T-helper 1 cell (primary cell): Measurements from ENCODE around the gene DLX3.
"Not testable (repeated sequence)": the region's sequence is repeated elsewhere in the genome, so short reads cannot be mapped to it uniquely, and the experiment has no call there.

ENCODE experiments used
- DNase-seq, 5 donors: peaks; one replicate each; pipeline ENCODE4 v3.0.0-alpha.2; 2012 to 2020
- total RNA-seq, 4 donors: gene quantifications; one replicate each; lab custom pipeline; 2026; lab: John Stamatoyannopoulos, UW

DLX3 gene
- 0 to 0.12 (median 0.04) reads per million in 4 donors for total RNA-seq

DNA sequence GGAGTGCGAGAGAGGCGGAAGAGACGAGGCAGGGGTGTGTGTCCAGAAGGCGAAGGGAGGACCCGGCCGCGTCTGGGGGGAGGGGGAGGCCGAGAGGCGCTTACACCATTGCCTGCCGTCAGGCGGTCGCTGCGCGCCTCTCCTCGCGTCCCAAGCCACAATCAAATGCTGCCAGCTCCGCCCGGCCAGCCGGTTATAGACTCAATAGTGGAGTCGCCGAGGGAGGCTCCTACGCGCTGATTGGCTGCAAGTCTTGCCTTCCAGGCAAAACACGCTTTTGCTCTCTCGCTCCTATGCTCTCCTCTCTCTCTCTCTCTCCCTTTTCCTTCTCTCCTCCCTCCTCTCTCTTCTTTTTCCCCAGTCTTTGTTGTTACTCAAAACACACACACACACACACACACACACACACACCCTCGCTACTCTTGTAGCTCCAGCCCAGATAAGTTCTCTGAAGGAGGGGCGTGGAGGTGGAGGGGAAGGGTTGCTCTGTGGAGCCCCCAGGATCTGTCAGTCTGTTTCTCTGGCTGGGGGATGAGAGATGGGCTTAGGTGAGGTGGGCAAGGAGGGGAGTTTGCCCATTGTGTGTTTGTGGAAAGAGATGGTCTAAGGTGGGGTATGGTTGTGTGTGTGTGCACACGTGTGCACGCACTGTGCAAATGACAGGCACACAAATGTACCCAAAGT is at the start of gene DLX3:
Gene DLX3 (minus strand): TSS at position 170 of the 684 bp plus-strand sequence. CDS start 226 bp downstream, outside the sequence.
- no peak for DNase-seq

DNA sequence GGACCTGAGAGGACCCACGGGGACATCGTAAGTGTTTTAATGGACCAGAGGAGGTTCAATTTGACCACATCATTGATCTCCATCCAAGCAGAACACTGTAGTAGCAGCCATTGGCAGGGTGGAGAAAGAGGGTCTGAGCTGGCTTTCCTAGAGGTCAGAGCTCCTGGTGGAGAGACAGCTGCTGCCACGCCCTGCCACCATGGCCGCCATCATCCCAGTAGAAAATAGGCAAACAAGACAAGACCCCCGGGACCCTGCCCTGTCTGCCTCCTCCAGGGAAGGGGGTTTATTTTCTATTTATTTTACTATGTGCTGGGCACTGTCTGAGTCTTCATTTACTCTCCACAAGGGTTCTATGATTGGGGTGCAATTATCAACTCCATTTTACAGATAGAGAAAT is 49.5 kb upstream of the DLX3 start:
- no peak for DNase-seq

DNA sequence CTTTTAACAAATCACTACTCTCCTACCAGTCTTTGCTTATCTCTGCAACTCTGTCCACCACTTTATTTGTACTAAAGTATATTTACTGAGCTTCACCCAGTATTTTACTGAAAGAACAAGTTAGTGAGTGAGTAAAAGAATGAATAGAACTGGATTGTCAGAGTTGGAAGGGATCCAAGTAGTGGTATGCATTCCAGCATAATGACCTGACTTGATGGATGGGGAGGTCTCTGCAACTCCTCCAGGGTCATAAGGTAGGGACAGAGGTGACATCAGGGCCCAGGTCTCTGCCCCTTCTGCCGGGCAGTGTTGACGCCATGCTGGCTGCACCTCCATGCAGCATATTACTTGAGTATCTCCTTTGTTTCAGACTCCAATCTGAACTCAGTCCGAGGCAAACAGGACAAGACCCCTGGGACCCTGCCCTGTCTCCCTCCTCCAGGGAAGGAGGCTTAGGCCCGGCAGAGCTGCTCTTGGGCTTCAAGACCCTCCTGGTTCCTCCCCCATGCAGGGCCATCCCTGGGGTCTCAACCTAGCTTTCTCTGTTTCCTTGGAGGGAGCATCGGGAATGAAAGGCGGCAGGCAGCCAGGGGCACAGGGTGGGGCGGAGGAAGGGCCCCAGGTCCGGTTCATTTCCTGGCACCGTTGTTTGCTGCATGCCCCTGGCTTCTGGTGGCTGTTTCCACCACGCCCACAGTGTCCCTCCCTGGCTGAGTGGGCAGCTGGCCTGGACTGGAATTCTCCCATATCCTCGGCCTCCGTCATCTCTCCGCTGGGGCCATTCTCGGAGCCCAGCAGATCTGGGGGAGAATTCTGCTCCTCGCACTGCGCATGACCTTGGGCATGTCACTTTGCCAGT is 48.5 kb upstream of the DLX3 start:
- no peak for DNase-seq

DNA sequence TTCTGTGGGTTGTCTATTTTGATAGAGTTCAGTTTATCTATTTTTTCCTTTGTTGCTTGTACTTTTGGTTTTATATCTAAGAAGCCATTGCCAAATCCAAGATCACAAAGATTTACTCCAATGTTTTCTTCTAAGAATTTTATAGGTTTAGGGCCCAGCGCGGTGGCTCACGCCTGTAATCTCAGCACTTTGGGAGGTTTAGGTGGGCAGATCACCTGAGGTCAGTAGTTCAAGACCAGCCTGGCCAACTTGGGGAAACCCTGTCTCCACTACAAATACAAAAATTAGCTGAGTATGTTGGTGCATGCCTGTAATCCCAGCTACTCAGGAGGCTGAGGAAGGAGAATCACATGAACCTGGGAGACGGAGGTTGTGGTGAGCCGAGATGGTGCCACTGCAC is 47.2 kb upstream of the DLX3 start:
- DNase-seq = no peak

DNA sequence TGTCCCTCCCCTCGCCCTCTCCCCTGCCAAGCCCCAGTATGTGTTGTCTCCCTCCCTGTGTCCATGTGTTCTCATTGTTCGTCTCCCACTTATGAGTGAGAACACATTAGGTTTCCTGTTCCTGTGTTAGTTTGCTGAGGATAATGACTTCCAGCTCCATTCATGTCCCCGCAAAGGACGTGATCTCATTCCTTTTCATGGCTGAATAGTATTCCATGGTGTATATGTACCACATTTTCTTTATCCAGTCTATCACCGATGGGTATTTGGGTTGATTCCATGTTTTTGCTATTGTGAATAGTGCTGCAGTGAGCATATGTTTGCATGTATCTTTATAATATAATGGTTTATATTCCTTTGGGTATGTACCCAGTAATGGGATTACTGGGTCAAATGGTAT is 45.5 kb upstream of the DLX3 start:
- not testable (repeated sequence) for DNase-seq

DNA sequence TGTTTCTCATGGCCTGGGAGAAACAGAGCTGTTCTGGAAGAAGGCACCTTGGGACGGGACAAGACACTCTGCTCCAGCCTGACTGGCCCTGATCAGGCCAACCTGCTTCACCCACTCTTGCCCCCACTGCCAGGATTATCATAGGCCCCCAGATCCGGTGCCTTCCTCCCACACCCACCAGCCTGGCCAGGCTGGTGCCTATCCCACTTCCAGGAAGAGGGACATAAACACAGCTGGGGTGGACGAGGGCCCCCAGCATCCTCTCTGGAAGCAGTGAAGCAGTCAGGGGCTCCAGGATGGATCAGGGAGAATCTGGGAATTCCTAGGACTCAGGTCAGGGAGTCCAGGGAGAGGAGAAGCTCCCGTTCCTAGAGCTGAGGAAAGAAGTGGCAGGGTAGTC is 44.0 kb upstream of the DLX3 start:
- no peak for DNase-seq

DNA sequence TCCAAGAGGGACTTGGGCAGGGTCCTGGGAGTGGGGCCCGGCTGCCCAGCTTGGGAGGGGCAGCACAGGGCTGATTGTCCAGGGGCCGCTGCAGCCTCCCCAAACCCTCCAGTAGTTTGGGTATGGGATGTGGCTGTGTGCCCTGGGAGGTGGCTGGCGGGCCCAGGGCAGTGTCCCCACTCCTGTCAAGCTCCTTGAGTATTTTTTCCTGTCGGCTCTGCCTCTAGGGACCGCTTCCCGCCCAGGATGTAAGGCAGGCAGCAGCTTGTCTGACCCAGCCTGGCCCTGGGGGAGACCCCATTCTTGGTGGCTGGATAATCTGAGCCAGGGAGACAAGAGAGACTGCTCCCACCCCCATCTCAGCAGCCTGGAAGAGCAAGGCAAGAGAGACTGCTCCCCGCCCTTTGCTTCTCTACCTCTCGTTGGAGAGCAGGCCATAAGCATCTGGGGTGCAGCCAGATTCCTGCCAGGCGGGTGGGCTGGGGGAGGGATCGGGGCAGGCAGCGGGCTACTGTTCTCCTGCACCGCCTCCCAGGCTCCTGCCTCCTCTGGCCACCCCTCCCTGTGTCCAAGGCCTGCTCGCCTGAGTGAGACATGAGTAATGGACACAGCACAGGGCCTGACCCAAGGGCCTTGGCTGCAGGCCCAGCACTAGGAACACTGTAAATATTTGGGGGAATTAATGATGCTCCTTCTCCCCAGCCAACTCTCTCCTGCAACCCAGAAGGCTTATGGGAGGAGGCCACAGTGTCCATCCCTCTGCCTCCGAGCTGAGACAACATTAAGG is 42.5 kb upstream of the DLX3 start:
- no peak for DNase-seq

DNA sequence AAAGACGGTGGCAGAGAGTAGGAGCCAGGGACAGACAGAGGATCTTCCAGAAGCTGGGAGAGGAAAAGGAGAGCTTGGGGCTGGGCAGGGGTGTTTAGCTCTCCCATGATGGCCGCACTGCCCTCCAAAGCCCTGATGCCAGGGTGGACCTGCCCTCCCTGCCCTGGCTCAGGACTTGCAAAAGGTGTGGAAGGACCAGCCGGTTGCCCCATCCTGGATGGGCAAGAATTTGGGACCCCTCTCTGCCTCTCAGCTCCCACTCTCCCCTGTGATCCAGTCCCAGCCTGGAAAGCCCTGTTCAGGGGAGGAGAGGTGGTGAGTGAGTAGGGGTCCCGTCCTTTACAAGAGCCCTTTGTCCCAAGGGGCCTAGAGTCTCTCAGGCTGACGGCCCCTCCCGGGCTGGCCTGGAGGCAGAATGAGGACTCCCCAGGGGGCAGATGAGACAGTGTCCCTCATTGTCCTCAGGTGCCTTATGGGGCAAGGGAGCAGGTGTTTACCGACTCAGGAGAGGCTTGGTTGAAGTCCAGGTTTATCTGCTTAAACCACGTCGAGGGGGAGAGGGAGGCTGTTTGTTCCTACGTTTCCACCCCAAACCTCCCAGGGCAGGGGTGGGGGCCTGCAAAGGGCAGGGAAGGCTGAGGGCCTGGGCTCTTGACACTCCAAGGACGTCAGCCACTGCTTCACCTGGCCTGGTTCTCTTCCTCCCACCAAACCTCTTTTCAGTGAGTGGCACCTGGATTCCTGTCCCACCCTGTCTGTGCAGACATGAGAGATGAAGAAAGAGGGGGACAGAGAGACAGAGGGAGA is 41.6 kb upstream of the DLX3 start:
- DNase-seq = no peak

DNA sequence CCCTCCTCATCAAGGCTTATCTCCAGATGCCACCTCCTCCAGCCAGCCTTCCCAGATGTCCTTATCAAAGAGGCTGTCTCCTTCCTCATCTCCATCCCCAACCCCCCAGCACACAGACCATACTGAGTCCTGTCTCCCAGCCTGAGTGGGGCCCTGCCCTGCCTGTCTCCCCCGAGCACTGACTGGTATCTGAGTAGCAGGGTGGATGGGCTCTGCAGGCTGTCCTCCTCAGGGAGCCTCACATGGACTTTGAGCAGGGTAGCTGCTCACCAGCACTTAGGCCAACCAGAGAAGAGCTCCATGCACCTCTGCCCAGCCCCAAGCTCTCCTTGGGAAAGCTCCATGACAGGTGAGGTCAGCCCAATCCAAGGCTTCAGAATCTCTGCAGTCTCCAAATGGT is 40.9 kb upstream of the DLX3 start:
- no peak for DNase-seq

DNA sequence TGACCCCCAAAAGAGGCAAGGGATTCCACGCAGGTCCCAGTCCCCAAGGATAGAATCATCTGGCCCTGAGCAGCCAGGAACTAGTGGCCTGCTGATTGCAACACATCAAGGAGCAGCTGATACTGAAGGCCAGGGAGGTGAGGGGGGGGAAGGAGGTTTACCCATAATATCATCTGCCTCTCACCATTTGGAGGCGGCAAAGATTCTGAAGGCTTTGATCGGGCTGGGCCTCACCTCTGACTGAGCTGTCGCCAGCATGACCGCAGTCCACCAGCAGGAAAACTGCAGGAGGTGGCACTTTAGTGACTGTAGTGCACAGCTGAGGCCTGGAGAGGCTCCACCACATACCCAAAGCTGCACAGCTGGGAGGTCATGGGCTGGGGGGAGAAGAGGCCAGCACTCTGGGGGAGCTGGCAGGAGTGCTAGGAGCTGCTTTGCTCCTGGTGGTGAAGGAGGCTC is 40.4 kb upstream of the DLX3 start:
- no peak for DNase-seq

DNA sequence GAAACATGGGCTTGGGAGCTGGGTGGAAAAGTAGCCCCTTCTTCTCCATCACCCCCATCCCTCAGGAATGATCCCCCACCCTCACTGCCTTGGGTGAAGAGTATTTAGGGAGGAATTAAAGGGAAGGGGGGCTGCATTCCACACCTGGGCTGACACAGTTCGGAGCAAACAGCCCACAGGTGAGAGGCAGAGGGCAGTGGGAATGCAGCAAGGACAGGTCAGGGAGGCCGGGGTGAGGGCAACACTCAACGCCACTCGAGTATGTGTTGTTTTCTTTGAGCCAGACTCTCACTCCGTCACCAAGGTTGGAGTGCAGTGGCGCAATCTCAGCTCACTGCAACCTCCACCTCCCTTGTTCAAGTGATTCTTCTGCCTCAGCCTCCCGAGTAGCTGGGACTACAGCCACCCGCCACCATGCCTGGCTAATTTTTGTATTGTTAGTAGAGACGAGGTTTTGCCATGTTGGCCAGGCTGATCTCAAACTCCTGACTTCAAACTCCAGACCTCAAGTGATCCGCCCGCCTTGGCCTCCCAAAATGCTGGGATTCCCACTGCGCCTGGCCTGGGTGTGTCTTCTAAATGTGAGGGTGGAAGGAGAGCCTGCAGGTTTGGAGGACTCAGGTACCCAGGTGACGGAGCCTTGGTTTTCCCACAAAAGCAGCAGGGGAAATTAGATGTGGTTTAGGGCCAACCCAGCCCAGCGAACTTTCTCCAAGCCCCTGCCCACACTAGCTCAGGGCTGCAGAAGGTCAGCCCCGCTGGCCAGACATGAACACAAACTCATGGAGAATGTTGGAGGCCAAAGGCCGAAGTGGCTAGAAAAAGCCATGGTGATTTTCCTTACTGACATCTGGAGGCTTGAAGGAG is 39.7 kb upstream of the DLX3 start:
- DNase-seq = no peak

DNA sequence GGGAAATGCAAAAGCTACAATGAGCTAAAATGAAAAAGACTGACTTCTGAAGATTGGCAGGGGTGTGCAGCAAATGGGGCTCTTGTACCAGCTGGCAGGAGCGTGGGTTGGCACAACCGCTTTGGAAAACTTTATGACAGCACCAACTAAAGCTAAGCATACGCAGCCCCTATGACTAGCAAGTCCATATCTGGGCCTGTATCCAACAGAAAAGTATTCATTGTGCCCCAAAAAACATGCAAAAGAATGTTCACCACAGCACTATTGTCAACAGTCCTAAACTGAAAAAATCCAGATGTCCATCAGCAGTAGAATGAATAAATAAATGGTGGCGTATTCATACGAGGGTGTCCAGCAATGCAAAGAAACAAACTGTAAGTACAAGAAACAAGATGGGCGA is 38.3 kb upstream of the DLX3 start:
- DNase-seq = no peak

DNA sequence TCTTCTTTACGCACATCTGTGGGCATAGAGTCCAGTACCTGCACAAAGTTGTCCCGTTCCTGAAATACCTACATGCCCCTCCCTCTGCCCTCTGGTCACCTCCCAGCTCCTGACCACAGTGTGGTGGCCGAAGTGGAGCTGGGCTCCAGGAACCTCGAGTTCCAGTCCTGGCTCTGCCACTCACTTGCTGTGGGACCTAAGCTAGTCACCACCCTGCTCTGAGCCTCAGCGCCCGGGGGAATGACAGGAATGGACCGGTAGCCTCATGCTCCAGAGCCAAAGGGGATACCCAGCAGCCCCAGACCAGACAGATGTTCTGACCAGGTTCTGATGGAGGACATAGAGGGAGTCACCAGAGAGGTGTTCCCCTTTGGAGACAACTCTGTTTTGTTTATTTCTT is 34.2 kb upstream of the DLX3 start:
- DNase-seq = no peak

DNA sequence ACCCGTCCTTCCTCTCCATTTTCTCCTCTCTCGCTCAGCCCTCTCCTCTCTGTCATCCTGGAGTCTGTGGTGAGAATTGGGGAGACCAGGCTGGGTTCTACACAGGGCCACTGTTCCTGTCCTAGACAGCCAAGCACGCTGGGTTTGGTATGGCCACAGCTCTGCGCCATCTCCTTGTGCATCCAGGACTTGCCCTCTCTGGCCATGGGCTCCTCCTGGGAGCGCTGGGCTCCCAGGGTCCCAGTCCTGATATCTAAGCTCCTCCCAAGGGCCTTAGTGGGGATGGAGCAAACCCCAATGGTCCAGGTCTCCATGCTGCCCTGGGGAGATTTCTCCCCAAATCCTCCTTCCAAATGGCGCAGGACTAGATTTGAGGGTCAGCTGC is 33.7 kb upstream of the DLX3 start:
- DNase-seq = no peak

DNA sequence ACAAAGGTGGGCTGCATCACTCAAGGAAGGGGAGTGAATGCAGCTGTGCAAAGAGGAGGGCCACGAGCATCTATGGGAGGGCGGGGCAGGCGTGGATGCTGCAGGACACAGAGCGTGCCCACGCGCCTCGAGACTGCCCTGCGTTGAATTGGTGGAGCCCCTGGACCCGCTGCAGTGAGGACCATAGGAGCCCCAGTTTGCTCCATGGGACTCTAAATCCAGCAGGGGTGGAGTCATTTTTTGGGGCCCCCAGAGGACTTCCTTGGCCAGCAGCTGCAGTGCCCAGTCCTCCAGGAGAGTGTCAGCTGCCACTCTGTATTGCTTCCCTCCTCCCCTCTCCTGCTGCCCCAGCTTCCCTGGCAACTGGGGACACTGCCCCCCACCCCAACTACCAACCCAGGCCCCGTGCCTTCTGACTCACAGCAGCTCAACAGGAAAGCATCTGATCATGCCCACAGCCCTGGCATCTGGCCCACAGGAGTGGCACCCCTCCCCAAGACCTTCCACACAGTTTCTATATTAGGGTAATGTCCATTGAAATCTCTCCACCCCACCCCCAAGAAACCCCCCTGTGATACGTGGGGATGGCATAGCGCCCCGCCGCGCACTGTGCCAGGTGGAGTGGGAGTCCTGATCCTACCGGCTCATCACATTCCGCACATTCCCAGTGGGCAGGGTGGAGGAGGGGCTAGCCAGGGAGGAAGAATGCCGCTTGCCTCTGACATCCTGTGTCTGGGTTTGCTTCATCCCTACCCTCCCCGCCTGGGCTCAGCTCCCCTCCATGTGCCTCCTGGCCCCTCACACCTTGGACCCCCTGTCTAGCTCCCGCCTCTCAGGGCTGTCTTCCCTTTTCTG is 33.1 kb upstream of the DLX3 start:
- no peak for DNase-seq

DNA sequence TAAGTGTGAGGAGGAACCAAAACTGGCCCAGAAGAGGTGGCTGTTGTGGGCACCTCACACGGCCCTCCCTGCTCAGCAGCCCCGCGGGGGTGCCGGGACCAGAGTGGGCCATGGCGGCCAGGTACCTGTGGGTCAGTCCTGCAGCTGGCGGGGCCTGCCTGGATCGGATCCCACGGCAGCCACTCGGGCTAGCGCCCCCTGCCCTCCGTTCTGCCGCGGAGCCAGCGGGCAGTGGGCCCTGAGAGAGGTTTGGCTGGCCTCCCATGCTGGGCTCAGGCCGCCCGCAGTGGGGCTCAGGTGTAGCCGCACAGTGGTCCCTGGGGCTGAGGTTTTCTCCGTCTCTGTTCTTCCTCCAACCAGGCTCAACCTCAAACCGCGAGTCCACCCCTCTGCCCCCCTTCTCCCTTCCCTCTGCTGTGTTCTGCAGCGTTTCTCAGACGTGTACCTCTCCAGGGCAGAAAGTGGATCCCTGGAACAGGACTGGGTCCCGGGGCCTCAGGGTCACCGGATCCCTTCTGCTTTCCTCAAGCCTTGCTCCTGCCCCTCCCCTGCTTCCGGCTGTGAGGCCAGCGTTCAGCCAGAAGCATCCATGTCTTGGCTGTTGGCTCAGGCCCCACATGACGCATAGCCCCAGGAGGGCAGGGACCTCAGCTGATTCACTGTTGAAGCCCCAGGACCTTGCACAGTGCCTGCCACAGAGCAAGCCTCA is 32.3 kb upstream of the DLX3 start:
- no peak for DNase-seq

DNA sequence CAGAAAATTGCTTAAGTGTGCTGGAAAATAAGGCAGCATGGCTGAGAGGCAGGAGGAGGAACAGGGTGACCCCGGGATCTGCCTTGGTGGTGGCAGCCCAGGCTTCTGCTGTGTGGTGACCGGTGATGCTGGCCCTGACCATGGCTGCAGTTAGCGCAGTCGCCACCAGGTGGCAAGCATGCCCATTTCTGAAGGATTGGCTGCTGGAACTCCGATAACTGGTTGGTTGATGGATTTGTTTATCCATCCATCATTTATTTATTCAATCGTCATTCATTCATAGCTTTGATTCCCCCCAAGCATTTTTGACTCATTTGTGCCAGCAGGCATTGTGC is 31.8 kb upstream of the DLX3 start:
- DNase-seq = peak; percentile 46 to 74 (median 64)

DNA sequence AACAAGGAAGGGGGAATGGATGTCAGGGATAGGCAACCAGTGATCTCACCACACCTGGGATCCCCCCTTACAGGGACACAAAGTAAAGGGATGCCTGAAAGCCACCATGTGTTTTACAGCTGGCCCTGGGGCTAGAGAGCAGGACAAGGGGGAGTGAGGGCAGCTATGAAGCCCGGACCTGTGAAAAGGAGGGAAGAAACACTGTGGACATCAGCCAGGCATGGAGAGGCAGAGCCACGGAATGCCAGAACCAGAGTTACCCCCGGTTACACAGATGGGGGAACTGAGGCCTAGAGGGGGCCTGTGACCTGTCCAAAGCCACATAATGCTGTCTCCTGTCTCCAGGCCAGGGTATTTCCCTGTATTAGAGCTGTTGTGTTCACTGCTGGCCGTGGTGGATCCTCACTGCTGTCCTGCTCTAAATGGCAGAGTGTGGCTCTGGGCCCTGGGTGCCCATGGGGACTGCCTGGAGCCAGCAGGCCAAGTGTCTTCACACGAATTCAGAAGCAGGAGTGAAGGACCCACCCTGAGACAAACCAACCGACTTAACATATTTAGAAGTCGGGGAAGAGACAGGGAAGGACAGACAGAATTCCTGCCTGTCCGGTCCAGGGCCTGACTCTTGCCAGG is 31.1 kb upstream of the DLX3 start:
- DNase-seq = no peak

DNA sequence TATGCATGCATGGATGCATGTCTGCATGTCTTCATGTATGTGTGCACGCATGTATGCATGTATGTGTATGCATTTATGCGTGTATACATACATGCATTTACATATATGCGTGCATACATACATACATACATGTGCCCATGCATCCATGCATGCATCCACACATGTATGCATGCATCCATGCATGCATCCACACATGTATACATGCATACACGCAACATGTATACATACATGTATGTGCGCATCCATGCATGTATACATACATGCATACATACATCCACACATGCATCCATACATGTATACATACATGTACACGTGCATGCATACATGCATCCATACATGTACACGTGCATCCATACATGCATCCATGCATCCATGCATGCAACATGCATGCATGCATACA is 29.8 kb upstream of the DLX3 start:
- DNase-seq = no peak
